Fibroblast of peridontal ligament (primary cell): ENCODE measurements around the gene RRP36.

Experiments used
- DNase-seq: peaks from one replicate; pipeline ENCODE4 v3.0.0-alpha.2; 2010; ENCODE audit errors: extremely low read depth

RRP36 gene

GRCh38 chr6:43007126-43007525 lies 14.3 kb upstream of the RRP36 start:
- DNase-seq = no peak

- DNase-seq = peak; percentile 26
Observed at GRCh38 chr6:43009124-43009523, 12.3 kb upstream of the RRP36 start.

GRCh38 chr6:43011207-43011606 lies 10.2 kb upstream of the RRP36 start:
- DNase-seq = no peak

- no peak for DNase-seq
Observed at GRCh38 chr6:43012364-43012763, 9.1 kb upstream of the RRP36 start.

- peak; percentile 41 for DNase-seq
Observed at GRCh38 chr6:43013097-43013842, 8.2 kb upstream of the RRP36 start.

GRCh38 chr6:43013843-43014433 lies 7.5 kb upstream of the RRP36 start, which contains the start of the genes KLHDC3 and MEA1:
TSS of gene KLHDC3 (plus strand) at chr6:43014249. CDS start at chr6:43017193, 2,944 bp downstream.
TSS of gene MEA1 (minus strand) at chr6:43013946. CDS start at chr6:43013813, 133 bp downstream.
- peak; percentile 100 for DNase-seq

- peak; percentile 64 for DNase-seq
Observed at GRCh38 chr6:43014434-43014909, 7.0 kb upstream of the RRP36 start.

- no peak for DNase-seq
Observed at GRCh38 chr6:43016176-43016942, 5.1 kb upstream of the RRP36 start.

- no peak for DNase-seq
Observed at GRCh38 chr6:43016943-43017334, 4.5 kb upstream of the RRP36 start.

- DNase-seq = no peak
Observed at GRCh38 chr6:43019152-43019551, 2.3 kb upstream of the RRP36 start.

GRCh38 chr6:43020052-43020705 lies 1.2 kb upstream of the RRP36 start:
- DNase-seq = no peak

- no peak for DNase-seq
Observed at GRCh38 chr6:43020847-43021246, 576 bp upstream of the RRP36 start.

- no peak for DNase-seq
Observed at GRCh38 chr6:43024436-43024835, 3.0 kb downstream of the RRP36 start.

- no peak for DNase-seq
Observed at GRCh38 chr6:43026365-43026764, 4.9 kb downstream of the RRP36 start.

- DNase-seq = no peak
Observed at GRCh38 chr6:43029120-43029519, 7.7 kb downstream of the RRP36 start.

- DNase-seq = no peak
Observed at GRCh38 chr6:43032326-43032725, 10.9 kb downstream of the RRP36 start.

- DNase-seq = no peak
Observed at GRCh38 chr6:43033496-43034189, 12.2 kb downstream of the RRP36 start.

- DNase-seq = no peak
Observed at GRCh38 chr6:43034190-43034525, 12.7 kb downstream of the RRP36 start.

- DNase-seq = no peak
Observed at GRCh38 chr6:43035495-43036194, 14.2 kb downstream of the RRP36 start.

GRCh38 chr6:43036712-43037111 lies 15.3 kb downstream of the RRP36 start:
- DNase-seq = no peak

- peak; percentile 23 for DNase-seq
Observed at GRCh38 chr6:43037197-43037596, 15.8 kb downstream of the RRP36 start.
